HG03439 (cell line): ENCODE data around the gene KRTAP17-1.
"Not testable (repeated sequence)": the region's sequence is repeated elsewhere in the genome, so short reads cannot be mapped to it uniquely, and the experiment has no call there.

Source experiments
- ATAC-seq: cut with Tn5 transposase; IDR thresholded peaks from one replicate; pipeline ENCODE4 v1.9.1; 2021; ENCODE audit warnings: mild to moderate bottlenecking, moderate library complexity; ENCODE audit not compliant: unreplicated experiment

Gene KRTAP17-1

GRCh38 chr17:41315204-41315794, at the start of gene KRTAP17-1:
Gene KRTAP17-1 (minus strand): TSS chr17:41315710. CDS start chr17:41315650, 60 bp downstream.
- no peak for ATAC-seq

GRCh38 chr17:41363881-41364280, 48.4 kb upstream of the KRTAP17-1 start:
- no peak for ATAC-seq

- no peak for ATAC-seq
Measured at GRCh38 chr17:41360296-41360995, 44.9 kb upstream of the KRTAP17-1 start.

GRCh38 chr17:41354536-41354935, 39.0 kb upstream of the KRTAP17-1 start:
- ATAC-seq = no peak

- ATAC-seq = no peak
Measured at GRCh38 chr17:41352597-41353366, 37.3 kb upstream of the KRTAP17-1 start.

GRCh38 chr17:41351177-41351576, 35.7 kb upstream of the KRTAP17-1 start:
- ATAC-seq = no peak

- not testable (repeated sequence) for ATAC-seq
Measured at GRCh38 chr17:41350381-41350878, 34.9 kb upstream of the KRTAP17-1 start, which contains the start of gene KRT33A. Gene KRT33A (minus strand): TSS chr17:41350828. CDS start chr17:41350767, 61 bp downstream.

- ATAC-seq = no peak
Measured at GRCh38 chr17:41347869-41348760, 32.6 kb upstream of the KRTAP17-1 start.

- not testable (repeated sequence) for ATAC-seq
Measured at GRCh38 chr17:41346421-41346820, 30.9 kb upstream of the KRTAP17-1 start.

GRCh38 chr17:41345992-41346391, 30.5 kb upstream of the KRTAP17-1 start:
- no peak for ATAC-seq

- no peak for ATAC-seq
Measured at GRCh38 chr17:41343029-41343428, 27.5 kb upstream of the KRTAP17-1 start.

GRCh38 chr17:41340934-41341861, 25.7 kb upstream of the KRTAP17-1 start:
- ATAC-seq = no peak

GRCh38 chr17:41340494-41340893, 25.0 kb upstream of the KRTAP17-1 start:
- no peak for ATAC-seq

- no peak for ATAC-seq
Measured at GRCh38 chr17:41339571-41340172, 24.2 kb upstream of the KRTAP17-1 start.

- ATAC-seq = no peak
Measured at GRCh38 chr17:41338961-41339485, 23.5 kb upstream of the KRTAP17-1 start.

GRCh38 chr17:41335747-41336146, 20.2 kb upstream of the KRTAP17-1 start:
- ATAC-seq = no peak

- no peak for ATAC-seq
Measured at GRCh38 chr17:41334385-41335305, 19.1 kb upstream of the KRTAP17-1 start.

- ATAC-seq = no peak
Measured at GRCh38 chr17:41333836-41334235, 18.3 kb upstream of the KRTAP17-1 start.
